OCI-LY1 (cell line): ENCODE results near the gene CFAP46.
"Not testable (repeated sequence)": the region's sequence is repeated elsewhere in the genome, so short reads cannot be mapped to it uniquely, and the experiment has no call there.

ENCODE experiments used
- H2AFZ ChIP-seq: fragments of 200-600 bp; sonication (generic), shearing (Covaris generic); 2 replicates; pipeline ENCODE4 v1.6.0; 2014; ENCODE audit warnings: antibody characterized with exemption, mild to moderate bottlenecking, low read length
- H3F3A ChIP-seq: fragments of 200-600 bp; sonication (generic), shearing (Covaris generic); 2 replicates; pipeline ENCODE4 v1.6.0; 2014; ENCODE audit warnings: mild to moderate bottlenecking, antibody characterized with exemption, low read length, moderate library complexity; ENCODE audit not compliant: insufficient read depth
- H3K27ac ChIP-seq: fragments of 200-600 bp; sonication (generic); 2 replicates; pipeline ENCODE4 v1.5.1; 2014; ENCODE audit warnings: low read length, mixed run types, mild to moderate bottlenecking, low read depth; ENCODE audit not compliant: poor library complexity, severe bottlenecking
- H3K27me3 ChIP-seq: fragments of 200-600 bp; sonication (generic); 2 replicates; pipeline ENCODE4 v1.6.0; 2014; ENCODE audit warnings: antibody characterized with exemption, mild to moderate bottlenecking, low read length, moderate library complexity; ENCODE audit not compliant: insufficient read depth
- H3K36me3 ChIP-seq: fragments of 200-600 bp; sonication (generic); 2 replicates; pipeline ENCODE4 v1.6.1; 2014; ENCODE audit warnings: mild to moderate bottlenecking, antibody characterized with exemption, low read length, moderate library complexity, mixed read lengths; ENCODE audit not compliant: insufficient read depth
- H3K4me1 ChIP-seq: fragments of 200-600 bp; sonication (generic); 2 replicates; pipeline ENCODE4 v1.5.1; 2014; ENCODE audit warnings: mild to moderate bottlenecking, low read length, moderate library complexity; ENCODE audit not compliant: insufficient read depth, severe bottlenecking
- H3K4me2 ChIP-seq: fragments of 200-600 bp; sonication (generic), shearing (Covaris generic); 2 replicates; pipeline ENCODE4 v1.6.1; 2014; ENCODE audit warnings: low read length
- H3K4me3 ChIP-seq: fragments of 200-600 bp; sonication (generic); 2 replicates; pipeline ENCODE4 v1.5.1; 2014; ENCODE audit warnings: low read length, low read depth, mild to moderate bottlenecking, mixed read lengths; ENCODE audit not compliant: poor library complexity, severe bottlenecking
- H3K79me2 ChIP-seq: fragments of 200-600 bp; shearing (Covaris generic); 2 replicates; pipeline ENCODE4 v1.6.1; 2016; ENCODE audit warnings: mixed run types, low read length, mixed read lengths; ENCODE audit not compliant: insufficient read depth
- H3K9ac ChIP-seq: fragments of 200-600 bp; sonication (generic), shearing (Covaris generic); 2 replicates; pipeline ENCODE4 v1.6.1; 2014; ENCODE audit warnings: mild to moderate bottlenecking, low read length, mixed read lengths
- H3K9me2 ChIP-seq: fragments of 200-600 bp; sonication (generic), shearing (Covaris generic); 2 replicates; pipeline ENCODE4 v1.6.1; 2014; ENCODE audit warnings: low read depth, mild to moderate bottlenecking, low read length, mixed read lengths
- H3K9me3 ChIP-seq: fragments of 200-600 bp; shearing (Covaris generic); 2 replicates; pipeline ENCODE4 v1.6.1; 2014; ENCODE audit warnings: low read length, mixed read lengths
- H4K20me1 ChIP-seq: fragments of 200-600 bp; sonication (generic), shearing (Covaris generic); 2 replicates; pipeline ENCODE4 v1.6.0; 2016; ENCODE audit warnings: mild to moderate bottlenecking, low read length; ENCODE audit not compliant: insufficient read depth
- CTCF ChIP-seq: fragments of 200-600 bp; sonication (generic), shearing (Covaris generic); IDR thresholded peaks from 2 replicates; pipeline ENCODE4 v1.5.1; 2017; ENCODE audit warnings: mild to moderate bottlenecking, antibody characterized with exemption, low read length, moderate library complexity, mixed read lengths
- EZH2 ChIP-seq: fragments of 200-600 bp; sonication (generic), shearing (Covaris generic); IDR thresholded peaks from 2 replicates; pipeline ENCODE4 v1.8.0; 2017; ENCODE audit warnings: borderline replicate concordance, mixed run types, mild to moderate bottlenecking, antibody characterized with exemption, low read length, moderate library complexity, mixed read lengths

CFAP46 gene

GRCh38 chr10:132932461-132933307 lies 9.7 kb downstream of the CFAP46 start:
- Histone ChIP-seq H2AFZ (no peak overlapping the region), H3K9ac (no peak overlapping the region), H3F3A (no peaks in the 10 kb centered on the region), H3K27me3 (no peaks in the 10 kb centered on the region), H3K9me2 (no peaks in the 10 kb centered on the region), H3K27ac (no peak overlapping the region), H3K4me2 (no peak overlapping the region), H3K9me3 (no peaks in the 10 kb centered on the region), H3K4me3 (no peak overlapping the region), H4K20me1 (no peaks in the 10 kb centered on the region), H3K4me1 (no peaks in the 10 kb centered on the region), H3K36me3 (no peaks in the 10 kb centered on the region), H3K79me2 (no peaks in the 10 kb centered on the region)
- TF ChIP-seq CTCF (no peak), EZH2 (no peak)

- H3K4me1 ChIP-seq, H3F3A ChIP-seq, H3K9ac ChIP-seq, H3K9me3 ChIP-seq, H2AFZ ChIP-seq, H3K4me2 ChIP-seq, H3K4me3 ChIP-seq, H3K36me3 ChIP-seq, H3K27me3 ChIP-seq, H4K20me1 ChIP-seq, H3K9me2 ChIP-seq, H3K79me2 ChIP-seq, H3K27ac ChIP-seq: not testable (repeated sequence)
Measured at GRCh38 chr10:132931258-132932250, 10.8 kb downstream of the CFAP46 start.

GRCh38 chr10:132930701-132931100 lies 11.7 kb downstream of the CFAP46 start:
- not testable (repeated sequence) for H3K36me3 ChIP-seq, H3K27ac ChIP-seq, H2AFZ ChIP-seq, H3K27me3 ChIP-seq, H3K79me2 ChIP-seq, H3K4me3 ChIP-seq, H3K4me1 ChIP-seq, H4K20me1 ChIP-seq, H3K9me2 ChIP-seq, H3K9me3 ChIP-seq, H3K9ac ChIP-seq, H3F3A ChIP-seq, H3K4me2 ChIP-seq

- Histone ChIP-seq H3K9me2 (no peaks in the 10 kb centered on the region), H3K27me3 (no peaks in the 10 kb centered on the region), H2AFZ (no peak overlapping the region), H3K36me3 (no peaks in the 10 kb centered on the region), H3K4me2 (no peak overlapping the region), H3K79me2 (no peaks in the 10 kb centered on the region), H3K4me3 (no peak overlapping the region), H3K4me1 (no peaks in the 10 kb centered on the region), H3K9me3 (no peaks in the 10 kb centered on the region), H3K9ac (no peak overlapping the region), H4K20me1 (no peaks in the 10 kb centered on the region), H3F3A (no peaks in the 10 kb centered on the region), H3K27ac (no peak overlapping the region)
- TF ChIP-seq EZH2 = no peak
- no peak for TF ChIP-seq CTCF
Measured at GRCh38 chr10:132929953-132930548, 12.3 kb downstream of the CFAP46 start.
